Smooth muscle cell of the brain vasculature (primary cell): ENCODE data around the gene JADE2.
"Not testable (repeated sequence)": the region's sequence is repeated elsewhere in the genome, so short reads cannot be mapped to it uniquely, and the experiment has no call there.

ENCODE experiments used
- DNase-seq: peaks from one replicate; pipeline ENCODE4 v3.0.0-alpha.2; 2012; ENCODE audit warnings: low read depth, low spot score

Gene JADE2

GRCh38 chr5:134524826-134525682 is at the start of gene JADE2:
TSS of gene JADE2 (plus strand) at chr5:134525670. CDS start at chr5:134535858, 10,188 bp downstream.
- no peak for DNase-seq

DNA sequence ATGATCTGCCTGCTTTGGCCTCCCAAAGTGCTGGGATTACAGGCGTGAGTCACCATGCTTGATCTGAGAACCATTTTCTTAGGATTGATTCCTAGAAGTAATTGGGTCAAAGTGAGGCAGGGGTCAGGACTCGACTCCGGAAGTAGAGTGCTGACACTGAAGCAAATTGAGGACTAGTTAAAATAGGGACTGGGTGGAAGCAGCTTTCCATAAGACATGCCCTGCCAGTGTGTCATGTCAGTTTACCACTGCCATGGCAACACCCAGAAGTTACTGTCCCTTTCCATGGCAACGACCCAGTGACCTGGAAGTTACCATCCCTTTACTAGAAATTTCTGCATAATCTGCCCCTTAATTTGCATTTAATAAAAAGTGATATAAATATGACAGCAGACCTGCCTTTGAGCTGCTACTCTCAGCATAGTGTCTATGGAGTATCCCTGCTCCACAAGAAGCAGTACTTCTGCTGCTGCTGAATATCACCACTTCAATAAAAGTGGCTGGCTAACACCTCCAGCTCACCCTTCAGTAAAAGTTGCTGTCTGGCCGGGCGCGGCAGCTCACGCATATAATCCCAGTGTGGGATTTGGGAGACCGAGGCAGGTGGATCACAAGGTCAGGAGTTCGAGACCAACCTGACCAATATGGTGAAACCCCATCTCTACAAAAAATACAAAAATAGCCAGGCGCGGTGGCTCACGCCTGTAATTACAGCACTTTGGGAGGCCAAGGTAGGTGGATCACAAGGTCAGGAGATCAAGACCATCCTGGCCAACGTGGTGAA is 47.8 kb upstream of the JADE2 start:
- DNase-seq, result no peak

GRCh38 chr5:134479839-134480238 is 45.6 kb upstream of the JADE2 start:
- no peak for DNase-seq

DNA sequence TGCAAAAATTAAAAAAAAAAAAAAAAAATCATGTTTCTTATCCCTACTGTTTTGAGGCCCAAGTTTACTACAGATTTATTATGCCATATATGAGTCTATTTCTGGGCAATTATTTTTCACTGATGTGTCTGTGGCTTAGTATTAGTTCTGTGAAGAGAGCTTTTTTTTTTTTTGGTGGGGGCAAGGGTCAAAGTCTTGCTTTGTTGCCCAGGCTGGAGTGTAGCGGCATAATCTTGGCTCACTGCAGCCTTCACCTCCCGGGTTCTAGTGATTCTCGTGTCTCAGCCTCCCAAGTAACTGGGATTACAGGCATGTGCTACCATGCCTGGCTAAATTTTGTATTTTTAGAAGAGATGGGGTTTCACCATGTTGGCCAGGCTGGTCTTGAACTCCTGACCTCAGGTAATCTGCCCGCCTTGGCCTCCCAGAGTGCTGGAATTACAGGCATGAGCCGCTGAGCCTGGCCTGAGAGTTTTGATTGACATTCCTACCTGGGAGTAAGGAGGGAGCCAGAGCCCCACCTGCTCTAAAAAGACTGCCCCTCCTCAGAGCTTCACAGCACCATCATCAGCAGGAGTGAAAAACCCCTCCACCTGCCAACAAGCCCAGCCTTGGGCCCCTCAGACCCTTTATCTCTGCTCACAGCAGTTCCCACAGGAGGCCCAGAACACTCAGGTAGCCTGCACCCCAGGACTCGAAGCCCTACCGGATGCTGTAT is 36.1 kb upstream of the JADE2 start:
- DNase-seq, result no peak

DNA sequence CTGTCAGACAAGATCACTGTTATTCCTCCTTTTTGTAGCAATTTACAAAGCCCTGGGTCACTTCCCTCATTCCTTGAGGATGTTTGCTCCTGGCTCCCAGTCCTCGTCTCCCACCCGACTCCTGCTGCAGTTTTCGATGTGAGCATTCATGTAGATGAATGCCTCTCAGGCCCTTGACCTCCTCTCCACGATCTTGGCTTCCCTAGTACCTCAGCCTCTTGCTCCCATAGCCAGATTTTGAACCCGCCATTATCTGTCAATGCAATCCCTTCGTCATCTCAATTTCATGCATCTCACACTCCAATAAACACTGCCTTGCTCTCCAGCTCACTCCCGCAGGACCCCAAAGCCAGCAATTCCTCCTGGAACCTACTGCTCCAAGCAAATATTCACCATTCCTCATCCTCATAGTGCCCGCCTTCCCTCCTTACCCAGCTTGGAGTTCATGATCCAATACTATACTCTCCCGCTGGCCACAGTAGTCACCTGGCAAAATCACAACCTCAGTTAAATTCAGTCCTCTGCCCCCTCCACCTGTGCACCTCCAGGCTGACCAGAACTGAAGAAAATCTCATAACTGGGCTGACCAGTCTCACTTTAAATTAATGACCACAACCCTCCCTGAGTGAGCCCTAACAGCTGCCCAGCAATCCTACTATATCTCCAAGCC is 35.1 kb upstream of the JADE2 start:
- no peak for DNase-seq

DNA sequence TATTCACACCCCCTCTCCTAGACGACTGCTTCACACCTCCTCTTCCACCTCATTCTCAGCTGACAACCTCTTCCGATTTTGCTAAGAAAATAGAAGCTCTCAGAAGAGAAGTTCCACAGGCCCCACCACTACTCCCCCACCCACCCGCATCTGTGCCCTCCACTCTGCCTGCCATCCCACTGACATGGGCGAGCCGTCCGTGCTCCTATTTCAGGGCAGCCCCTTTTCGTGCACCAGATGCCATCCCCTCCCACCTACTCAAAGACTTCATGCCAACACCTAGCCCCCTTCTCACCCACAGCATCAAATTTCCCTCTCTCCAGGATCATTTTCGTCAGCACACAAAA is 34.6 kb upstream of the JADE2 start:
- DNase-seq, result no peak

DNA sequence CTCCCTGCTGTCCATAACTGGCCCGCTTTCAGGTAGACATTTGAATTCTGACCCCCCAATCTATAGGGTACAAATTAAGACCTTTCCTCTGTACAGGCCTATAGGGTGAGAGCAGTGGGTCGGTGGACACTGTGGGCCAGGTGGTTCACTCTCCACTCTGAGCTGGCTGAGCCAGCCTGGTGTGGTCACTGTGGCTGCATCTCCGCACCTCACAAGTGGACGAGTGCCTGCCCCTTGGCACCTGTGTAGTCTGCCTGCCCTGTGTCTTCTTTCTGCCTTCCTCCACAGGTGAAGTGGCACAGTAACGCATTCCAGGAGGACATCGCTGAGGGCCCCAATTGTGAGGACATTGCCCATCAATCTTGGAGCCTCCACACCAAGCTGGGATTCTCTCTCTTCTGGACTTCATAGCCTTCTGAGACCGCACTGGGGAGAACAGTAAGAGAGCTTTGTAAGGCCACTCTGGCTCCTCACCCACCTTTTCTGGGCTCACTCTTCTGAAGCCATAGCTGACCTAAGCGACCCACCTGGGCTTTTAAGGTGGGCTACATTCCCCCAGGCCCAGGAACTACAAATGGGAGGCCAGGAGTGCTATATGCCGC is 33.5 kb upstream of the JADE2 start:
- no peak for DNase-seq

DNA sequence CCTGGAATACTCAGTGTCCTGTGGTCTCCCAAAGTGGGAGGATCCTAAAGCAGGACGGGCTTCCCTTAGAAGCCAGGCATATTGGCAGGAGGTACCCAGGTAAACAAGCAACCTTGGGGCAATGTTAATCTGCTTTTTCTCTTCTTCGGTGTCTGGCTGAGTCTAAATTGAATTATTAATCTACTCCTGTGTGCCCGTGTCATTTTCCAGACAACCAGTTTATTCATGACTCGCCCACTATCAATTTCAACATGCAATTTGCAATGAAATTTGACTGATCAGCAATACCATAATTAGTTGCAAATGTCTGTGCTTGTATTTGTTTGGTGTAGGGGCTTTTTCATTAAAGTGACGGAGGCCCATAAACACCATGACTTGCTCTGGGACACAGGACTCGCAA is 32.9 kb upstream of the JADE2 start:
- no peak for DNase-seq

GRCh38 chr5:134493461-134494055 is 31.9 kb upstream of the JADE2 start:
- DNase-seq, result no peak

GRCh38 chr5:134494780-134495179 is 30.7 kb upstream of the JADE2 start:
- no peak for DNase-seq

- not testable (repeated sequence) for DNase-seq
Observed at GRCh38 chr5:134499905-134500304, 25.6 kb upstream of the JADE2 start.

DNA sequence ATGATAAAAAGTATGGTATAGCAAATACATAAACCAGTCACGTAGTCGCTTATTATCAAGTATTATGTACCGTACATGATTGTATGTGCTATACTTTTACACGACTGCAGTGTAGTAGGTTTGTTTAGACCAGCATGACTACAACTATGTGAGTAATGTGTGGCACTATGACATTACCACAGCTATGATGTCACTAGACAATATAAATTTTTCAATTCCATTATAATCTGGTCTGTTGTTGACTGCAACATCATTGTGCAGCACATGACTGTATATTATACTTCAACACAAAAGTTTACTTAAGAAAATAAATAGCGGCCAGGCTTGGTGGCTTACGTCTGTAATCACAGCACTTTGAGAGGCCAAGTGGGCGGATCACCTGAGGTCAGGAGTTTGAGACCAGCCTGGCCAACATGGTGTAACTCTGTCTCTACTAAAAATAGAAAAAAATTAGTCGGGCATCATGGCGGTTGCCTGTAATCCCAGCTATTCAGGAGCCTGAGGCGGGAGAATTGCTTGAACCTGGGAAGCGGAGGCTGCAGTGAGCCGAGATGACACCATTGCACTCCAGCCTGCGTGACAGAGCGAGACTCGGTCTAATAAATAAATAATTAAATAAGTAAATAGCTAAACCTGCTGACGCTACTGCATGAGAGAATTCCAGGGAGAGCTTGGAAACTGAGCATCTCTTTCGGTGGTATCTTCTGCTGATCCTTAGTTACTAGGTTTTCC is 24.6 kb upstream of the JADE2 start:
- no peak for DNase-seq

- no peak for DNase-seq
Observed at GRCh38 chr5:134502259-134502658, 23.2 kb upstream of the JADE2 start.

DNA sequence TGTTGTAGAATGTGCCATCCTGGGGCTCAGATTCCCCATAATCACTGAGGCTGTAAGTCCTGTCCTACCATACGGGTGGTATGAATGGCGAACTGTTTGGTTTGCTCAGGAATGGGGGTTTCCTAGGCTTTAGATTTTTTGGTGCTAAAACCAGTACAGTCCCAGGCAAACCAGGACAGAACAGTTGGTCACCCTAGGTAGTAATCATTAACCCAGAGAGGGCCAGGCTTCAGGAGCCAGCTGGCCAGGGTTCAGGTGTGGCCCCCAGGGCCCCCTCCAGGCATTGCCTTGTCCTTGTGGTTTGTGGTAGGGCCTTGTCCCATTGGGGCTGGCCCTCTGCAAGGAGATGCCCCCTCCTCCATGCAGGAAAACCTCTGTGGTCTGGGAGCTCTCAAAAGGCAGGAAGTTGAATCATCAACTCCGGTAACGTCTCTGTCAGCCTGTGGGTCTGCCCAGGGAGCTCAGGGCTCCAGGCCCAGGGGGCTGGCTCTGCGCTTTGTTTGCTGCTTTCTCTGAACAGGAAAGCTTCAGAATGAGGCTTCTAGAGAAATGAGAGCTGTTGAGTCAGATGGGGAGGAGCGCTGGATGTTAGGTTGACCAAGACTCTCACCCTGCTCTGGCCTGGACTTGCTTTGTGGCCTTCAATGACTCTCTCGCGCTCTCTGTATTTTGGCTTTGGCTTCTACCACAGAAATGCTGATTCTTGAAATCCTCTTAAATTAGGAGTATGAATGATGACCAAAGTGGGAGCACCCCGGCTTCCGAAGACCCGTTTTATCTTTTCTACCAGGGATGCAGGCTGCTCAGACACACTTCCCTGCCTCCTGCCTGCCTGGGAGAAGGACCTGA is 22.2 kb upstream of the JADE2 start:
- DNase-seq, result peak; percentile 79

DNA sequence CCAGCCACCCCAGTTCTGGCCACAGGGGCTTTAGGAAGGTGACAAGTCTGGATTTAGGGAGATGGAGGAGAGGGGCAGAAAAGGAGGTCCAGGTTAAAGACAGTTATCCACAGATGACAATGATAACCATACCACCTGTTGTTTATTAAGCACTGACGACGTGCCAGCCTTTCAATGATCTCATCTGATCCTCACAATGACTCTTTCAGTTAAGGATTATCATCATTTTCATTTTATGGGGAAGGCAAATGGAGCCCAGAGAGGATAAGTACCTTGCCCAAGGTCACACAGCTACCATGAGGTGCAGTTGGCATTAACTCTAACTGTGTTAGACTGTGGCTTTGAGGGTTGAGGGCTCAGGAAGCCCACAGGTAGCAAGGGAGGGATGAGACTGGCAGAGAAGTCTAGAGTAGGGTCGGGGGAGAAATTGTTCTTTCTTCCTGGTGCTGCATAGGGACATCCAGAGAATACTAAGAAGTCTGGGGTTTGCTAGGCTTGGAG is 21.5 kb upstream of the JADE2 start:
- DNase-seq, result no peak

- DNase-seq, result no peak
Observed at GRCh38 chr5:134504629-134505300, 20.7 kb upstream of the JADE2 start.

- DNase-seq, result no peak
Observed at GRCh38 chr5:134506054-134507039, 19.1 kb upstream of the JADE2 start.
